HG02943 (cell line): ENCODE results near the gene COL6A2.
"Not testable (repeated sequence)": the region's sequence is repeated elsewhere in the genome, so short reads cannot be mapped to it uniquely, and the experiment has no call there.

ENCODE experiments used
- ATAC-seq: cut with Tn5 transposase; IDR thresholded peaks from one replicate; pipeline ENCODE4 v1.9.1; 2021; ENCODE audit warnings: mild to moderate bottlenecking, low read depth, moderate library complexity; ENCODE audit not compliant: unreplicated experiment

Gene COL6A2

DNA sequence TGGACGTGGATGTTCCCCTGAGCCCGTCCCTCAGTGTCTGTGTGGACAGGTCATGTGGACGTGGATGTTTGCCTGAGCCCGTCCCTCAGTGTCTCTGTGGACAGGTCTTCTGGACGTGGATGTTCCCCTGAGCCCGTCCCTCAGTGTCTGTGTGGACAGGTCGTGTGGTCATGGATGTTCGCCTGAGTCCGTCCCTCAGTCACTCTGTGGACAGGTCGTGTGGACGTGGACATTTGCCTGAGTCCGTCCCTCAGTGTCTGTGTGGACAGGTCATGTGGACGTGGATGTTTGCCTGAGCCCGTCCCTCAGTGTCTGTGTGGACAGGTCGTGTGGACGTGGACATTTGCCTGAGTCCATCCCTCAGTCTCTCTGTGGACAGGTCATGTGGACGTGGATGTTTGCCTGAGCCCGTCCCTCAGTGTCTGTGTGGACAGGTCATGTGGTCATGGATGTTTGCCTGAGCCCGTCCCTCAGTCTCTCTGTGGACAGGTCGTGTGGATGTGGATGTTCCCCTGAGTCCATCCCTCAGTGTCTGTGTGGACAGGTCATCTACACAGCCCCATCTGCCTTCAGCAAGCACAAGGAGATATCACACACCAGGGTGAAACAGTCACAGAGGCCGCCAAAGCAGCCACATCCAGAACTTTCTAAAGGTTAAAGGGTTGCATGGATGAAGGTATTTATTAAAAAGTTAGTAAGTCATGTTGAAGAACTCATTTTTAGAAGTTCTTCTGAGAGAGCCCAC, 38.0 kb upstream of the COL6A2 start:
- ATAC-seq = not testable (repeated sequence)

DNA sequence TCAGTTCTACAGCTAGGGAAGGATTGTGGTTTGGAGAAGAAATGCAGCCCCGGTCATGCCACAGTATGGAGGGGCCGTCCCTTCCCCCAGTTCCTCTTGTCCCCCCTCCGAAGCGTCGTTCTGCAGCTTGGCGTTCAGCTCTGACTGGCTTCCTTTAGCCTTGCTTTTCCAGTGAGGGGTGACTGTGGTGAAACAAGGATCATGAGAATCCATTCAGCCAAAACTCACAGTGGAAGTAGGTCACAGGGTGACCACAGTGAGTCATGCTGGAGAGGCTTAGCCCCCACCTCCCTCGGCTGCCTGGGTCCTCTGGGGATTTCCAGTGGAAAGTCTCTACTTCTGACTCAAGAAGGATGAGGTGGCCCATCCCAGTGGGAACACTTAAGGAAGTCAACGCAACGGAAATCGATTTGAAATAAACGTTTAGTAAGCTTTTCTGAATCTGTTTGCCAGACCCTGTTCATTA, 37.3 kb upstream of the COL6A2 start:
- ATAC-seq = no peak

DNA sequence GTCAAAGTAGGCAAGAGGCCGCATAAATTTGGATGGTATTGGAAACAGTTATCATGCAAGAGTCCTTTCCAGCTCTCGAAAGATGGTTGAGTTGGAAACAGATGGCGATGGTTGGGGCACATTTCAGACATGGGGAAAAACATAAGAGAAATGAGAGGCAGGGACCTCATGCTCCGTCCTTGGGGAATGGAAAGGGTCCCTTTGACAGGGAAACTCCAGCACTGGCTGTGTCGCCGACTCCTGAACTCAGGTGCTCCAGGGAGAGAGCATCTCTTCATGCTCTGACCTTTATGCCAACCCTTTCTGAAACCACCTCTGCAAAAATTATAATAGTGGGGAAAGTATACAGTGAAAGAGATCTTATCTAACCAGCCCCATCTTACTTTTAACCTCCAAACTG, 36.8 kb upstream of the COL6A2 start:
- ATAC-seq = no peak

DNA sequence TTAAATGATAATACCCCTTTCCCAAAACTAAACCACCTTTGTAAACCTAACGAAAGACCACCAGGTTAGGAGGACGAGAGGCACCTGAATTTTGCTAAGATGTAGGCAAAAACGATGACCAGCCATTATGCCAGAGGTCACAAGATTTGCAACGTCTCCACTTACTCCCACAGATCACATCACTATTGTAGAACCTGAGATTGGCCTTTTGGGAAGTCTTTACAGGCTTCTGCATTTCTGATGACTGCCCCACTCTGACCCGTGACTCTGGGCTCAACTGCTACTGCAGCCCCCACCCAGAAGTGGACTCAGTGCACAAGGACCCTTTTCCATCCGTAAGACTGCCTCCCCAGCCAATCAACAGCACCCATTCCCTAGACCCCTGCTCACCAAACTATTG, 36.4 kb upstream of the COL6A2 start:
- ATAC-seq = no peak

DNA sequence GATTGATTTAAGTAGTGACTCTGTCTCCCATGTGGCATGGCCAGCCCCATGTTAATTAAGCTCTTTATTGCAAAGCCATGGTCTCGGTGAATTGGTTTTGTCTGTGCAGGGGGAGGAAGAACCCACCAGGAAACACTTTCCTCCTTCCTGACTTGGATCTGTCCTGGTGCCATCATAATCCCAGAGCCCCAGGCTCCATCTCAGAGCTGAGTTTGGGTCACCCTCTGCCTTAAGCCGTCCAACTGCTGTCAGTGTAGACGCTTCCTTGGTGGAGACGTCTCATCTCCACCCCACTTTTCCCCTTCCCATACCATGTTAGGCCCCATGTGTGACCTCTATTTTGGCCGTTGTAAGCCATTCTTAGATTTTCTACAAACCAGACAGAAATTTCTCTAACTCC, 36.0 kb upstream of the COL6A2 start:
- ATAC-seq = no peak

DNA sequence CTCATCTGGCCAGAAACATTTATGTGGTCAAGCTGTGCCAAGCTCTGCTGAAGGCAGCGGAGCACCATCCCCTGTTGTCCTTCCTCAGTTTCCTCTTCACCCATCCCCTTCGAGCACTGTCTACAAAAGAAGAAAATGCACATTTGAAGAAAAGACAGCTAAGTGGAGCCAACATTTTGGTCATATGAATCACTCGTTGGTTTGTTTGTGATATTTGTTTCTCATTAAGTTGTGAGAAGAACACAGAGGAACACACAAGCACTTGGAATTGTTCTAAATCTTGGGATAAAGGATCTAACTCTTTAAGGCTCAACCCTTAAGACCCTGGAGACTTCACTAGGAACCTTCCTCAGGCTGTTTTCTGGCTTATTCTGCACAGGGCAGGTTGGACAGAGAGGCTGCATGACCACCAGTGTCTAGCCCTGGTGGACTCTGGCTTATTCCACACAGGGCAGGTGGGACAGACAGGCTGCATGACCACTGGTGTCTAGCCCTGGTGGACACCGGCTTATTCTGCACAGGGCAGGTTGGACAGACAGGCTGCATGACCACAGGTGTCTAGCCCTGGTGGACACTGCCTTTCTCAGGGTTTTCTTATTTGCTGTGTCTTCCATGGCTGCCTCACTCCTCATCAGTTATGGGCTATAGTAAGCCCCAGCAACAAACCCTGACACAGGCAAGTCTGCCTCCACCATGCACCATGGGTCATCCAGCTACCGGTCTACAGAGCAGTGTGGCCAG, 35.3 kb upstream of the COL6A2 start:
- no peak for ATAC-seq

DNA sequence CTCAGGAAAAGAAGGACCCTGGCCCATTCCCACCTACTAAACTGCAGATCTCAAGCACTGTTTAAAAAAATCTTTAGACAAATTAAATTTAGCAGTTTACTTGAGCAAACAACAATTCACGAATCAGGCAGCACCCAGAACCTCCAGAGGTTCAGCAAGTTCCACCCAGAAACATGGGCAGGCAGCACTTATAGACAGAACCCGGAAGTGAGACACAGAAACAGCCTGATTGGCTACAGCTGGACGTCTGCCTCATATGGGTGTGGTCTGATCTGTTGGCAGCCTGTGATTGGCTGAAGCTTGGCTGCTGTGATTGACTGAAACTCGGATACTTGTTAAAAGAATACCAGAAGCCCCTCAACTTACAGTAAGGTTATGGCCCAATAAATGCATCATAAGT, 34.7 kb upstream of the COL6A2 start:
- no peak for ATAC-seq

DNA sequence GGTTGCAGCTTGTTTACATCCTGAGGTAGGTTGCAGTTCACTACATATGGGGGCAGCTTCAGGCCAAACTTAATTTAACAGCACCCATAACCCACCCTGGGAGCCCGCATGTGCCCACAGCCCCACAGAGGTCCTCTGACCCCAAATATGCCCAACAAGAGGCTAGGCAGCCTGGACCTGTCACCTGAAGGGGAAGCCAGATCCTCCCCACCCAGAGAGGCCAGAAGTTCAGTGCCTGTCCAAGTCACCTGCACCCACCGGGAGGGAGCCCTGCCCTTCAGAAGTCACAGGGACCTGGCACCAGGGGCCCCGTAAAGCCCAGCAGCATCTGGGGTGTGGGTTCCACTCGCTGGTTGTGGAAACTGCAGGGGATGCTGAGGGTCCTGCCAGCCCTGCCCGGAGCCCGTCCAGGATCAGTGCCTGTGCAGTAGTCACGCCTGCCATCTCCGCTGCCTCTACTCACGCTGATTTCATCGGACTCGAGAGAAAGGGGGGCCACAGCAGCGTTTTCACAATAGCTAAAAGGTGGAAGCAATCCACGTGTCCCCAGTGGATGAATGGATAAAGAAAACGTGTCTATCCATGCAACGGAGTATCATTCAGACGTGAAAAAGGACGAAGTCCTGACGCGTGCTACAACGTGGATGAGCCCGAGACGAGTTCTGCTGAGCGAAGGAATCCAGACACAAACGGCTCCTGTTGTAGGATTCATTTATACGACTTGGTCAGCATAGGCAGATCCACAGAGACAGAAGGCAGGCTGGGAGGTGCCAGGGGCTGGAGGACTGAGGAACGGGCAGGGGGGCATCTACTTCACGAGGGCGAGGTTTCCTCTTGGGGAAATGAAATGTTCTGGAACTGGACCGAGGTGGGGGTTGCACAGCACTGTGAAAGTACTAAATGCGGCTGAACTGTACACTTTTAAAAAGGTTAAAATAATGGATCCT, 33.9 kb upstream of the COL6A2 start:
- ATAC-seq = no peak

DNA sequence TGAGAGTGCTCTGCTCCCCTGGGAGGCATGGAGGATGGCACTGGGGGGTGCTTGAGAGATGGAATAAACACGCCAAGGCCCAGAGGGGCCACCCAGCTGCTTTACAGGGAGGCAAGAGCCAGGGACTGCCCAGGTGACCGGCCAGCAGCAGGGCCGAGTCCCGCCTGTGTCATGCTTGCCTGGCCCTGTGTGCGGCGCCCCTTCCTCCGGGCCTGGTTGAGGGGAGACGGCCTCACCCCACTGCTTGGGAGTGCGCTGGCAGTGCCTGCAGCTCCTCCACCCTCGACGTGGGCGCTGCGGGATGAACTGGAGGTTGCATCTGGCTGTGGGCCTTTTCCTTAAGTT, 33.1 kb upstream of the COL6A2 start:
- ATAC-seq = no peak

DNA sequence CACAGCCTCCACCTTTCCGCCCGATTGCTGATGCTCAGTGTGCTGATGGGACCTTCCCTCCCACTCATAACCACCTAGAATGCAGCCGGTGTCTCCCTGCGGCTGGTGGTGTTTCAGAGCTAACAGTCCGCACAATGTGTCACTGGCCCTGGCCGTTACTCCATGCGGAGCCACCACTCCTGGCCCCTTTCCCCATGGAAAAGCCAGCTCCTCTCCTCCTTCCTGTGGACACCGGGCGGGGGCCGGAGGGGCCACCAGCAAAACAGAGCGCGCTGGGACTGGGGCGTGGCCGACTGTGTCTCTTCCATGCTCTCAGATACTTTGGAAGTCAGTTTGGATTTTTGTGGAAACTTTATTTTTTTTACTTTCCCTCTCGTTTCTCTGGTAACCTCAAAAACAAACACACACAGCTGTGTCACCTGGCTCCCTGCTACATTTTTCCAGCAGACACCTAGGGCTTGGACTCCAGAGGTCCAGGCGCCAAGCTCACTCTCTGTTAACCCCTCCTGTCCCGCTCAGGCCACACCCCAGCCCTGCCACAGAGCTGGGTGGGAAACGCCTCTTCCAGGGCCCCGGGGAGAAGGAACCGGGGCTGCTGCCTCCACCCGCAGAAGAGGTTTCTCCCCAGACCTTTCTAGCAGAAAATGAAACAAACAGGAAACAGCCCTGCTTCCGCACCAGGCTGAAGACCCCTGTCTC, 32.5 kb upstream of the COL6A2 start:
- no peak for ATAC-seq

DNA sequence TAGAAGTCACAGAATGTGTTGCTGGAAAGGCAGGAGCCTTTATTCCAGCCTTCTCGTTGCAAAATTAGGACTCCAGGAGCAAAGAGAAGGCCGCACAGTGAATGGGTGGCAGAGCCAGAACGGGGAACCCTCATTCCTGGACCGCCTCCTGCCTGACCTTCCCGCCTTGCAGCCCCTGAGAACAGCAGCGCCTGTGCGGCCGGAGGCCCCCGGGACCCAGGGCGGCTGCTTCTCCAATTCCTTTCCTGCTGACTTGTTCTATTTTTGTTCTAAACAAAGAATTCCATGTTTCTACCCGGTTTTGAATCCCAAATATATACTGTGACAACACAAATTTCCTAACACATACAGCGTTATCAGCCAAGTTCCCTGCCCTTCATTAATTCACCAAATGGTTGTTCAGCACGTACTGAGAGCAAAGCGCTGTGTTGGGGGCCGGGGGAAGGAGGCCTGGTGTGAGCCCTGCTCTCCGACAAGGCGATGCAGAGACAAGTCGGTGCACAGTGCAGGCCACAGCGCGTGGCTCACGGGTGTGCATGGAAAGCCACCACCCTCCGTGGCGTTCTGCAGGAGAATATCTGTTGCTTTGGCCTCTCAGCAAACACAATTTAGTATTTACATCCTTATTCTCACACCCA, 31.9 kb upstream of the COL6A2 start:
- no peak for ATAC-seq

DNA sequence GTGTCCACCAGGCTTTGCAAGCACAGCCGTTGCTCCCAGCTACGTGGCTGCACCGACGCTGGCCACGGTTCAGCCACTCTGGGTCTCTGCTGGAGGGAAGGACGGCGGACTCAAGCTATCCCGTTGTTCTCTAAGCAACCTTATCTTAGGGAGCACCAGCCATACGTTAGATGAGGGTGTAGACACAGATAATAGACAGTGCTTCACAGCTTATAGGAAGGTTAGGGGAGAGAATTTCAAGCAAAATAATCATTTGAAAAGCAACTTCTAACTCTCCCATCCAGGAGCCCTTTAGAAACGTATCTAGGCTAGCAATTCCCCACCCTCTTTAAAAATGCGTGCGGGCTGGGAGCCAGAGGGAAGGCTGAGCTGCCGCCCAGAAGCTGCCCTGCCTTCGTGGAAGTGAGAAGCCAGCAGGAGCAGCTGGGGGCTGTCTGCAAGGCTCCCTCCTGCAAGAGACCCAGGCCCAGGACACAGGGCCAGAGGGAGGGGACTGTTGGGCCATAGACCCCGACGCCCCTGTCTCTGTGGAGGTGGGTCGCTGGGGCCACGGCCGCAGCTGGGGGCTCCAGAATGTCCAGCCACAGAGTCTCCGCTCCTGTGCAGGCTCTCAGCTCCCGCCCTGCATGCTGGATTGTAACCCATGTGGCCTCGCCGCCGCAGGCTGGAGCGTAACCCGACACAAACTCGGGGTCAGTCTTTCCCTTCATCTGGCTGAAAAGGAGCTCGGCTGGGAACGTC, 31.2 kb upstream of the COL6A2 start:
- no peak for ATAC-seq

DNA sequence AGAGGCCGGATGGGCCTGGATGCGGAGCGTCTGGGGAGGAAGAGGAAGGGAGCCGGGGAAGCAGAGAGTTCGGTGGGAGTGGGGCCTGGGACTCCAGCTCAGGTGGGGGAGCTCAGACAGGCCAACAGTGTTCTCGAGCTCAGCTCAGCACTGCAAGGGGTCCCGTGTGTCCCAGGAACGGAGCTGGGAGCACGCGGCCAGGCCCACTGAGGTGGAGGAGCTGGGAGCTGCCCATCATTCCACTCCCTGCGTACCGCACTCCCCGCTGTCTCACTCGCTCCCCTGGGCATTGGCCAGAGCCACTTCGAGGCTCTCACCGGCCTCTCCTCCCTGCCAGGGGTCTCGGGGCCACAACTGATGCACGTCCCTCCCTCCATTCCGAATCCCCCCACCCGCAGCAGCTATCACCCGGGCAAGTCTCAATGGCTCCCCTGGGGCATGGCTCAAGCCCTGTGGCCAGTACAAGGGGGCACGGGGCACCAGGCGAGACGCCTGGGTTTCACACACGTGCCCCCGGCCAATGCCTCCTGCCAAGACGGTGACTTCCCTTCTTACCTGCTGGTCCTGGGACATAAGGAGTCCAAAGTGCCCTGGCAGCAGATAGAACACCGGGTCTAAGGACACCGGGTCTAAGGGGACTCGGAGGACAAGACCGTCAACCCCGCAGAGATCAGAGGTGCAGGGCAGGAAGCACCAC, 30.3 kb upstream of the COL6A2 start:
- no peak for ATAC-seq

DNA sequence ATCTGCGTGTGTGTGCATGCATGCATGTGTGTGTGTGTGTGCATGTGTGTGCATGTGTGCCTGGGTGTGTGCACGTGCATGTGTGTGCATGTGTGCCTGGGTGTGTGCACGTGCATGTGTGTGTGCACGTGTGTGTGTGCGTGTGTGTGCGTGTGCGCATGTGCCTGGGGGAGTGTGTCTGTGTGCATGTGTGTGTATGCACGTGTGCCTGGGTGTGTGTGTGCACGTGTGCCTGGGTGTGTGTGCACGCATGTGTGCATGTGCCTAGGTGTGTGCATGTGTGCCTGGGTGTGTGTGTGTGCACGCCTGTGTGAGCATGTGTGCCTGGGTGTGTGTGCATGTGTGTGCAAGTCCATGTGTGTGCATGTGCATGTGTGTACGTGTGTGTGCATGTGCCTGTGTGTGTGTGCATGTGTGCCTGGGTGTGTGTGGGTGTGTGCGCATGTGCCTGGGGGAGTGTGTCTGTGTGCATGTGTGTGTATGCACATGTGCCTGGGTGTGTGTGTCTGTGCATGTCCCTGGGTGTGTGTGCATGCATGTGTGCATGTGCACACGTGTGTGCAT, 29.3 kb upstream of the COL6A2 start:
- ATAC-seq = no peak

DNA sequence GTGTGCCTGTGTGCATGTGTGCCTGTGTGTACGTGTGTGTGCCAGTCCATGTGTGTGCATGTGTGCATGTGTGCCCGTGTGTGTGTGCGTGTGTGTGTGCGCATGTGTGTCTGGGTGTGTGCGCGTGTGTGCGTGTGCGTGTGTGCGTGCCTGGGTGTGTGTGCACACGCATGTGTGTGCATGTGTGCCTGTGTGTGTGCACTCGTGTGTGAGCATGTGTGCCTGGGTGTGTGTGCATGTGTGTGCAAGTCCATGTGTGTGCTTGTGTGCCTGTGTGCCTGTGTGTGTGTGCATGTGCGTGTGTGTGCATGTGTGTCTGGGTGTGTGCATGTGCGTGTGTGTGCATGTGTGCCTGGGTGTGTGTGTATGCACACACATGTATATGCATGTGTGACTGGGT, 28.7 kb upstream of the COL6A2 start:
- ATAC-seq = no peak

DNA sequence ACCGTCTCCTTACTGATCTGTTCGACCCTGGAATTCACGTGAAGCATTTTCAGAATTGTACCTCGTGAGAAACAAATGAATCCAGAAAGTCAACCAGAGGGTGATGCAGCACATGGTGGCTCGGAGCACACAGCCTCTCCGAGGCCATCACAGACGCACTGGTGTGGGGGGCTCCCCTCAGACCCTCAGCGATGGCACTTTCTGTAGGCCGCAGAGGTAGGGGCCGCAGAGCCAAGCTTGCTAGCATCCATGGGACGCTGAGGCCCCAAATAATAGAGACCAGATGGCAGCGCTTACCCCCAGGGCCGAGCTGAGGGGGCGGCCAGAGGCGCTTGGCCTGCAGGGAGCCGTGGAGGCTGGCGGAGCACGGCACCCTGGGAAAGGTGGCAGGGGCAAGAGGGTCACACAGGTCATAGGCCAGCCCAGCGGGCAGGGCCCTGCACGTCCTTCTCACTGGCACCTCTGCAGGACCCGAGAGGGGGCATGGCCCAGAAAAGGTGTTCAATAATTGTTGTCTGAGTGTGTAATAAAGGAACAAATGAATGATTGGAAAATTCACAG, 28.1 kb upstream of the COL6A2 start:
- no peak for ATAC-seq

DNA sequence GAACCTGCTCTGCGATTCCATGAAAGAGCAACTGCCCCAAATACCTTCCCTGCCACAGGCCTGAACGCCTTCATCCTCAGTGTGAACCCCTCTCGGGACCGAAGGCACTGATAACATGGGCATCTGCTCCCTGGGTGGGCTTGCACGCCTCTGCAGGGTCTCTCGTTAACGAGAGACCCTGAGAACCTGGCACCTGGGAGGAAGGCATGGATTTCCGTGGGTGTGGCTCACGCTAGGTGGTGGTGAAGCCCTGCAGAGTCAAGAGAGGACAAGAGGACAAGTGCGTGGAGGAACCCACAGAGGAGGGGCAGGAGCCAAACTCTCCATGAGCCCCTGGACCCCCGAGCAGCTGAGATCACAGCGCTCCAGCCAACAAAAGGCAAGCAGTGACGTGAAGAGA, 26.8 kb upstream of the COL6A2 start:
- ATAC-seq = no peak

DNA sequence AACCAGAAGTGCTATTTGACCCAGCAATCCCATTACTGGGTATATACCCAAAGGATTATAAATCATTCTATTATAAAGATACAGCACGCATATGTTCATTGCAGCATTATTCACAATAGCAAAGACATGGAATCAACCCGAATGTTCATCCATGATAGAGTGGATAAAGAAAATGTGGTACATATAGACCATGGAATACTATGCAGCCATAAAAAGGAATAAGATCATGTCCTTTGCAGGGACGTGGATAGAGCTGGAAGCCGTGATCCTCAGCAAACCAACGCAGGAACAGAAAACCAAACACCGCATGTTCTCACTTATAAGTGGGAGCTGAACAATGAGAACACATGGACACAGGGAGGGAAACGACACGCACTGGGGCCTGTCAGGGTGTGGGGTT, 21.2 kb upstream of the COL6A2 start:
- ATAC-seq = not testable (repeated sequence)
